Gastroesophageal sphincter (tissue), 3 donors: ENCODE results near the gene GATA3.
"Not testable (repeated sequence)": the region's sequence is repeated elsewhere in the genome, so short reads cannot be mapped to it uniquely, and the experiment has no call there.

Experiments
- CTCF ChIP-seq, 4 experiments: fragments of 200-600 bp in 2 of 4; fragments of 450-650 bp in 2 of 4; sonication (generic) in 1 of 4; IDR thresholded peaks; one replicate each; pipeline ENCODE4 v1.5.1; 2017 to 2019; ENCODE audit warnings: antibody characterized with exemption in 4 of 4, mild to moderate bottlenecking in 2 of 4, moderate library complexity in 2 of 4
- EP300 ChIP-seq: sonication (generic); formaldehyde crosslinking; IDR thresholded peaks from one replicate; pipeline ENCODE4 v1.6.1; 2017; ENCODE audit warnings: antibody characterized with exemption, mild to moderate bottlenecking
- POLR2A ChIP-seq, 2 donors: fragments of 450-650 bp; IDR thresholded peaks; one replicate each; pipeline ENCODE4 v1.6.1; 2017; ENCODE audit warnings: antibody characterized with exemption in 2 of 2, mild to moderate bottlenecking in 2 of 2, moderate library complexity in 1 of 2
- POLR2AphosphoS5 ChIP-seq: sonication (generic); formaldehyde crosslinking; IDR thresholded peaks from one replicate; pipeline ENCODE4 v1.6.1; 2017; ENCODE audit warnings: antibody characterized with exemption

- not testable (repeated sequence) for TF ChIP-seq POLR2A (IDR thresholded peaks at IDR 0.05); CTCF (IDR thresholded peaks at IDR 0.05); POLR2AphosphoS5; EP300
These were observed 23.3 kb upstream of the GATA3 start for GRCh38 chr10:8031211-8031610.
